ENCODE results near the gene PRRG3.
"Not testable (repeated sequence)": the region's sequence is repeated elsewhere in the genome, so short reads cannot be mapped to it uniquely, and the experiment has no call there.

PRRG3 gene

DNA sequence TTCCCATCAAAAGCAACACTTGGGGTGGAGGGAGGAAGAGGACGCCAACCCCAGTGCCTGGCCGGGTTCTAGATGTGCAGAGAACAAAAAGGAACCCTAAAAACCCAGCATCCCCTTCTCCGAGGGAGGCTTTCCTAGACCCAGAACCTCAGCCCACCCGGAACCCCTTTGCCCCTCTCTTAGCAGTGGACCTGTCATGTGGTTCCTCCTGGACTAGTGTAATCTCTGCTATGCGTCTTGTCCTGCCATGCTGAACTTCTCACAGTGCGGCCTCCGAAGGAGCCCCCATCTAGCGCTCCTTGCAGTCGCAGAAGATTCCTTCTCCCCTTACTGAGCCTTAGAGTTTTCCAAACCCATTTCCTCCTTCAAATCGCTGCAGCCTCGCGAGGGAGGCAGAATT lies 1.1 kb upstream of the PRRG3 start:
- Histone ChIP-seq H3K27ac (no peak overlapping the region), H3K4me3 (no peak overlapping the region), H3K9ac (ENCODE audit: insufficient read length) (no peak overlapping the region), H3K36me3 (ENCODE audit: insufficient read depth, low read length) (no peaks in the 10 kb centered on the region), H3K9me3 (ENCODE audit: low read depth, low read length) (no peaks in the 10 kb centered on the region)
- no peak for DNase-seq (ENCODE audit: low read depth, low spot score)
- no peak for TF ChIP-seq EZH2 (IDR thresholded peaks at IDR 0.05)
- TF ChIP-seq FOXP2 (optimal IDR thresholded peaks at IDR 0.05; ENCODE audit: control extremely low read depth, extremely low read length, insufficient read depth) = no peak
- TF ChIP-seq POLR2AphosphoS5 (IDR thresholded peaks at IDR 0.05; ENCODE audit: borderline replicate concordance, low read depth, low read length) = no peak

DNA sequence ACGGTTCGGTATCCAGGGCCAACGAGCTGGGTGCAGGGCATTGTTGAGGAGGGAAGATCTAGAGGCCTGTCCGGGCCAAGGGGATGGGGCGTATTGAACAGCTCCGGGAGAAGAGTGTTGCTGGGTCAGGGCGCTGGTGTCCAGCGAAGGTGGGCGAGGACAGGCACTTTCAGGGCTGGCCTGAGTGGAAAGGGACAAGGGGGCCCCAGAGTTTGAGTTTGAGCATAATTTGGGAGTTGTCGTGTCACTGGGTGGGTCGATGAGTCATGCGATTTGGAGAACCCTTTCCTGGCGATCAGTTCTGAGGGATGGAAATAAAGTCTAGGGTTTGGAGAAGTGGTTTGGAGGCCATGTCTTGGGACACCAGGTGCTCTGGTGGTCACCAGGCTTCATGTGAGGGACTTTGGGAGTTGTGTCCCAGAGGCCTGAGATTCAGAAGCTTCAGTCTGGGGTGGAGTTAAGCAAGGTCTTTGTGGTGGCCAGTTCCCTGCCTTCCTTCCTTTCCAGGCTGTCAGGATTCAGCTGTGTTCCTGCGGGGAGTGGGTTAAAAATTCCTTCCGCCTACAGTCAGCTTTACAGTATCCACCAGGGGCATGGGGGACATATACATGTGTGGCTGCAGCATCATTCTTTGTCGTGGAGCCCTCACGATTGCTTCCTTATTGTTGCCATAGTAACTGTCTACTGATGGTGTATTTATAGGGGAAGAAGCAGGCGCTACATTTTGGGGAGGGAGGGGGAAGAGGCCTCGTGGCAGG lies 504 bp downstream of the PRRG3 start:
- DNase-seq (ENCODE audit: low read depth, low spot score) = no peak
- Histone ChIP-seq H3K9ac (ENCODE audit: insufficient read length) (no peak overlapping the region), H3K36me3 (ENCODE audit: insufficient read depth, low read length) (no peaks in the 10 kb centered on the region), H3K27ac (no peak overlapping the region), H3K9me3 (ENCODE audit: low read depth, low read length) (no peaks in the 10 kb centered on the region), H3K4me3 (no peak overlapping the region)
- TF ChIP-seq FOXP2 (optimal IDR thresholded peaks at IDR 0.05; ENCODE audit: control extremely low read depth, extremely low read length, insufficient read depth) = no peak
- no peak for TF ChIP-seq EZH2 (IDR thresholded peaks at IDR 0.05)
- no peak for TF ChIP-seq POLR2AphosphoS5 (IDR thresholded peaks at IDR 0.05; ENCODE audit: borderline replicate concordance, low read depth, low read length)

DNA sequence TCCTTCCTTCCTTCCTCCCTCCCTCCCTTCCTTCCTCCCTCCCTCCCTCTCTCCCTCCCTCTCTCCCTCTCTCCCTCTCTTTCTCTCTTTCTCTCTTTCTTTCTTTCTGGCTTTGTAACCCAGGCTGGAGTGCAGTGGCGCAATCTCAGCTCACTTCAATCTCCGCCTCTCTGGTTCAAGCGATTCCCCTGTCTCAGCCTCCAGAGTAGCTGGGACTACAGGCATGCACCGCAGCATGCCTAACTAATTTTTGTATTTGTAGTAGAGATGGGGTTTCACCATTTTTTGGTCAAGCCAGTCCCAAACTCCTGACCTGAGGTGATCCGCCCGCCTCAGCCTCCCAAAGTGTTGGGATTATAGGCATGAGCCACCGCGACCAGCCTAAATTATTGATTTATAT lies 1.8 kb downstream of the PRRG3 start:
- not testable (repeated sequence) for H3K9me3 ChIP-seq (ENCODE audit: low read depth, low read length); H3K36me3 ChIP-seq (ENCODE audit: insufficient read depth, low read length); H3K27ac ChIP-seq; H3K4me3 ChIP-seq; H3K9ac ChIP-seq (ENCODE audit: insufficient read length); DNase-seq (ENCODE audit: low read depth, low spot score)

DNA sequence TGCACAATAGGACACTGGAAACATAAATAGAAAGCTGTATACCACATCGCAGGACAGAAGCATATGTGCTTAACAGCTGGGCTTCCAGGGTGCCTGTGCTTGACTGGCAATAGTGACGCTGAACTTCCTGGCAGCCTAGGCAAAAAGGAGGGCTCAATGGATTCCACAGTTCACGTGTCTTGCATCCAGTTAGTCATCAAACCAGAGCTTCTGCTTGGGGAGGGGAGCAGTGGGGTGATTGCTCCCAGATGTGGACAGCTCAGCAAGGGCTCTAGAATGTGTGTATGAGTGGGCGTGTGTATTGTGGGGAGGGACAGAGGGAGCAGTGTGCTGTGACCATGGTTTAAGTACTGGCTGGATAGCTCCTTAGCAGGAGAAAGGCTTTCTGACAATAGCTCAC lies 2.3 kb downstream of the PRRG3 start:
- no peak overlapping the region for H3K4me3 ChIP-seq
- no peak overlapping the region for H3K9ac ChIP-seq (ENCODE audit: insufficient read length)
- TF ChIP-seq POLR2AphosphoS5 (IDR thresholded peaks at IDR 0.05; ENCODE audit: borderline replicate concordance, low read depth, low read length) (no peak), FOXP2 (optimal IDR thresholded peaks at IDR 0.05; ENCODE audit: control extremely low read depth, extremely low read length, insufficient read depth) (no peak), EZH2 (IDR thresholded peaks at IDR 0.05) (no peak)
- no peaks in the 10 kb centered on the region for H3K9me3 ChIP-seq (ENCODE audit: low read depth, low read length)
- H3K27ac ChIP-seq = no peak overlapping the region
- DNase-seq (ENCODE audit: low read depth, low spot score) = no peak
- no peaks in the 10 kb centered on the region for H3K36me3 ChIP-seq (ENCODE audit: insufficient read depth, low read length)

DNA sequence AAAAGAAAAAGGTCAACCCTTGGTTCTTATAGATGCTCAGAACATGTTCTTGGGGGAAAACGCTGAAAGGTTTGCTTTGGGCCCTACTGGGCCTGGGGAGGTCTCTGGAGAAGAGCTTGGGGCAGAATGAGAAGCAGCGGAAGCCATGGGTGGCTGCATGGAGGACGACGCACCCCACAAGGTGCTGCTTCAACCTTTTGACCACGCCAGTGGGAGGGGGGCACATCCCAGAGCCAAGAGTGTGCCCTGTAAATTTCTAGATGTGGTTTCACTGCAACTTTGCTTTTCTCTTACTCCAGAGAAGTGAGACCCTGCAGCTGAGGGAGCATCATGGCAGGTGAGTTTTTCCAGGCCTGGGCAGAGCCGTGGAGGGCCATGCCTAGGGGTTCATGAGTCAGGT lies 3.2 kb downstream of the PRRG3 start:
- Histone ChIP-seq H3K4me3 (no peak overlapping the region), H3K9me3 (ENCODE audit: low read depth, low read length) (no peaks in the 10 kb centered on the region), H3K9ac (ENCODE audit: insufficient read length) (no peak overlapping the region), H3K36me3 (ENCODE audit: insufficient read depth, low read length) (no peaks in the 10 kb centered on the region), H3K27ac (no peak overlapping the region)
- no peak for DNase-seq (ENCODE audit: low read depth, low spot score)
- no peak for TF ChIP-seq FOXP2 (optimal IDR thresholded peaks at IDR 0.05; ENCODE audit: control extremely low read depth, extremely low read length, insufficient read depth)
- no peak for TF ChIP-seq EZH2 (IDR thresholded peaks at IDR 0.05)
- TF ChIP-seq POLR2AphosphoS5 (IDR thresholded peaks at IDR 0.05; ENCODE audit: borderline replicate concordance, low read depth, low read length) = no peak

DNA sequence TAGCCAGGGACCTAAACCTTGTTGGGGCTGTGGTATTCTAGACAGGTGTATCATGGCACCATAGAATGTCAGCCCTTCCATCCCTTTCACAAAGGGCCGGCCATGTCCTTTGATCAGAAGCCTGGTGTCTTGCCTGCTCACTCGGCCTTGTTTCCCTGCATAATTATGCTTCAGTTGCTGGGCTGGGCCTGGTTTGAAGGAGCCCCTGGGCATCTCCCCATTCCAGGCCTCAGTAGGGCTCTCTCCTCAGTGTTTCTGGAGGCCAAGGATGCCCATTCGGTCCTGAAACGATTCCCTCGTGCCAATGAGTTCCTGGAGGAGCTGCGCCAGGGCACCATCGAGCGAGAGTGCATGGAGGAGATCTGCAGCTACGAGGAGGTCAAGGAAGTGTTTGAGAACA lies 4.5 kb downstream of the PRRG3 start:
- no peak for TF ChIP-seq POLR2AphosphoS5 (IDR thresholded peaks at IDR 0.05; ENCODE audit: borderline replicate concordance, low read depth, low read length)
- no peak for TF ChIP-seq FOXP2 (optimal IDR thresholded peaks at IDR 0.05; ENCODE audit: control extremely low read depth, extremely low read length, insufficient read depth)
- TF ChIP-seq EZH2 (IDR thresholded peaks at IDR 0.05) = no peak
- Histone ChIP-seq H3K27ac (no peak overlapping the region), H3K36me3 (ENCODE audit: insufficient read depth, low read length) (no peaks in the 10 kb centered on the region), H3K9ac (ENCODE audit: insufficient read length) (no peak overlapping the region), H3K4me3 (no peak overlapping the region), H3K9me3 (ENCODE audit: low read depth, low read length) (no peaks in the 10 kb centered on the region)
- DNase-seq (ENCODE audit: low read depth, low spot score) = no peak

DNA sequence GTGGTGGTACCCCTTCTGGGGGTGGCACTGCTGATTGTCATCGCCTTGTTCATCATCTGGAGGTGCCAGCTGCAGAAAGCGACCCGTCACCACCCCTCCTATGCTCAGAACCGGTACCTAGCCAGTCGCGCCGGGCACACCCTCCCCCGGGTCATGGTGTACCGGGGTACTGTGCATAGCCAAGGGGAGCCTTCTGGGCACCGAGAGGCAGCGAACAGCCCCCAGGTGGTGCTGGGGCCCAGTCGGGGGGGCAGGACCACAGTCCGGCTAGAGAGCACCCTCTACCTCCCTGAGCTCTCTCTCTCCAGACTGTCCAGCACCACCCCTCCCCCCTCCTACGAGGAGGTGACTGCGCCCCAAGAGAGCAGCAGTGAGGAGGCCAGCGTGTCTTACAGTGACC lies 5.3 kb downstream of the PRRG3 start:
- TF ChIP-seq FOXP2 (optimal IDR thresholded peaks at IDR 0.05; ENCODE audit: control extremely low read depth, extremely low read length, insufficient read depth) = no peak
- no peak for TF ChIP-seq EZH2 (IDR thresholded peaks at IDR 0.05)
- TF ChIP-seq POLR2AphosphoS5 (IDR thresholded peaks at IDR 0.05; ENCODE audit: borderline replicate concordance, low read depth, low read length) = no peak
- H3K36me3 ChIP-seq (ENCODE audit: insufficient read depth, low read length) = no peaks in the 10 kb centered on the region
- no peak overlapping the region for H3K27ac ChIP-seq
- H3K9ac ChIP-seq (ENCODE audit: insufficient read length) = no peak overlapping the region
- H3K9me3 ChIP-seq (ENCODE audit: low read depth, low read length) = no peaks in the 10 kb centered on the region
- DNase-seq (ENCODE audit: low read depth, low spot score) = no peak
- no peak overlapping the region for H3K4me3 ChIP-seq

DNA sequence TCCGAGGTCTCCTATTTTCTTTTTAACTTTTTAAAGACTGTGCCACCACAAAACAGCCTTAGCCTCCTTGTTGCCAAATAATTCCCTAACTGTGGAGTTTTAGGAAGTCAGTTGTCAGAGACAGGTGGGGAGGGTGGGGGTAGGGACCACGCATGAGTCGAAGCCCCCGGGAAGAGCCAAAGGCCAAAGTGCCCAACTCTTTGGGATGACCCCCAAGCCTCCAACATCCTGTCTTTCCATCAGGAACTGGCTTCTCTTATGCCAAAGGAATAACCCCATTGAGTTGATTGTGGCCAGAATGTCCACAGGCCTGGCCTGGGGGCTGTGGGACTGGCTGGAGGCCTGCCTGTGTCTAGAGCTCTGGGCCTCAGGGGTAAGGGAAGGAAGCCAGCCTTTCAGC lies 5.8 kb downstream of the PRRG3 start:
- H3K9ac ChIP-seq (ENCODE audit: insufficient read length) = no peak overlapping the region
- H3K27ac ChIP-seq = no peak overlapping the region
- no peaks in the 10 kb centered on the region for H3K9me3 ChIP-seq (ENCODE audit: low read depth, low read length)
- no peaks in the 10 kb centered on the region for H3K36me3 ChIP-seq (ENCODE audit: insufficient read depth, low read length)
- no peak overlapping the region for H3K4me3 ChIP-seq
- no peak for TF ChIP-seq FOXP2 (optimal IDR thresholded peaks at IDR 0.05; ENCODE audit: control extremely low read depth, extremely low read length, insufficient read depth)
- no peak for TF ChIP-seq POLR2AphosphoS5 (IDR thresholded peaks at IDR 0.05; ENCODE audit: borderline replicate concordance, low read depth, low read length)
- TF ChIP-seq EZH2 (IDR thresholded peaks at IDR 0.05) = no peak
- no peak for DNase-seq (ENCODE audit: low read depth, low spot score)

DNA sequence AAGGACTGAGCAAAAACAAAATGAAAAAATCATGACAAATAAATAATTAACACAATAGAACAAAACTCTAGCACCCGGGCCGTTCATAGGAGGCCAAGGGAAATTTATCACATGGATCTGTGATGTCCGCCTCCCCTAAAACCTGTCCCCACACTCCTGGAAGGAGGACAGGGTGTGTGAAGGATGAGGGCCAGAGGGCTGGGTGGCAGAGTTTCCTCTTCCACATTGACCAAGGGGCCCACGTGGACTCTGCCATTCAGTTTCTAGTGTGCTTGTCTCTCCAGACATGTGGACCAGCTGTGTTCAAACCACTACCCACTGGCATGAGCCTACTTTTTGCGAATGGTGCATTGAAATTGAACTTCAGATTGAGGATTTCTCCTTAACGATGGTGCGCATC lies 6.3 kb downstream of the PRRG3 start:
- H3K4me3 ChIP-seq = no peak overlapping the region
- no peaks in the 10 kb centered on the region for H3K36me3 ChIP-seq (ENCODE audit: insufficient read depth, low read length)
- no peak overlapping the region for H3K9ac ChIP-seq (ENCODE audit: insufficient read length)
- DNase-seq (ENCODE audit: low read depth, low spot score) = no peak
- no peaks in the 10 kb centered on the region for H3K9me3 ChIP-seq (ENCODE audit: low read depth, low read length)
- H3K27ac ChIP-seq = no peak overlapping the region
- TF ChIP-seq FOXP2 (optimal IDR thresholded peaks at IDR 0.05; ENCODE audit: control extremely low read depth, extremely low read length, insufficient read depth) (no peak), EZH2 (IDR thresholded peaks at IDR 0.05) (no peak), POLR2AphosphoS5 (IDR thresholded peaks at IDR 0.05; ENCODE audit: borderline replicate concordance, low read depth, low read length) (no peak)

Measured in SK-N-MC (cell line).